Adipocyte (in vitro differentiated cells): ENCODE results near the gene TENT5C.

ENCODE experiments used
- DNase-seq: peaks from one replicate; pipeline ENCODE4 v3.0.0-alpha.2; 2015; ENCODE audit warnings: low read depth
- H3K27me3 ChIP-seq: replicated peaks from 2 replicates; pipeline ENCODE4 v1.7.0; 2013; ENCODE audit warnings: mild to moderate bottlenecking, low read length, moderate library complexity; ENCODE audit not compliant: control insufficient read depth, insufficient read depth
- H3K36me3 ChIP-seq: 2 replicates; pipeline ENCODE4 v1.7.0; 2013; ENCODE audit warnings: low read length, mild to moderate bottlenecking, moderate library complexity; ENCODE audit not compliant: control insufficient read depth, insufficient read depth, severe bottlenecking
- H3K4me1 ChIP-seq: 2 replicates; pipeline ENCODE4 v1.7.0; 2013; ENCODE audit warnings: mild to moderate bottlenecking, low read length, moderate library complexity; ENCODE audit not compliant: control insufficient read depth, insufficient read depth
- H3K4me3 ChIP-seq: 2 replicates; pipeline ENCODE4 v1.7.0; 2013; ENCODE audit warnings: mild to moderate bottlenecking, low read length, moderate library complexity
- H3K9ac ChIP-seq: 2 replicates; pipeline ENCODE4 v1.7.0; 2013; ENCODE audit warnings: mild to moderate bottlenecking, low read length, moderate library complexity
- H3K9me3 ChIP-seq: 2 replicates; pipeline ENCODE4 v1.7.0; 2013; ENCODE audit warnings: mild to moderate bottlenecking, low read length, moderate library complexity; ENCODE audit not compliant: control insufficient read depth

TENT5C gene

DNA sequence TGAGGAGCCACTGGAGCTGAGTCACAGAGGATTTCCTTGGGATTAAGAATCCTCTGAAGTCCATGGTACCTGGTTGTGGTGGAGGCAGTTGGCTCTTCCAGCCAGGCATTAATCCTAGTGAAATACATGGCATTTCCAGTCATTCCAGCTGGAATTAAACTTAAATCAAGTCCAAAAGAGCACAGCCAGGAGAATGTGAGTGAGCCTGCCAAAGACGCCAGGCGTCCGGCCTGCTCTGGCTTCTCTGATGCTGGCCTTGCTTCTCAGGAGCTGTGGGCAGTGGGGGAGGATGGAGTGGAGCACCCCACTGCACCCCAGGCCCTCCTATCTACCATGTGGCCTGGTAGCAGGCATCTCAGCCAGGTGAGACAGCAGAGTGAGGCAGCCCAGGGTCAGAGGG lies 23.4 kb upstream of the TENT5C start:
- Histone ChIP-seq H3K4me1 (no peaks in the 10 kb centered on the region), H3K9ac (no peak overlapping the region), H3K36me3 (no peaks in the 10 kb centered on the region), H3K27me3 (peaks cover 15% of the 10 kb centered on the region), H3K4me3 (no peak overlapping the region), H3K9me3 (no peaks in the 10 kb centered on the region)
- DNase-seq, result no peak

DNA sequence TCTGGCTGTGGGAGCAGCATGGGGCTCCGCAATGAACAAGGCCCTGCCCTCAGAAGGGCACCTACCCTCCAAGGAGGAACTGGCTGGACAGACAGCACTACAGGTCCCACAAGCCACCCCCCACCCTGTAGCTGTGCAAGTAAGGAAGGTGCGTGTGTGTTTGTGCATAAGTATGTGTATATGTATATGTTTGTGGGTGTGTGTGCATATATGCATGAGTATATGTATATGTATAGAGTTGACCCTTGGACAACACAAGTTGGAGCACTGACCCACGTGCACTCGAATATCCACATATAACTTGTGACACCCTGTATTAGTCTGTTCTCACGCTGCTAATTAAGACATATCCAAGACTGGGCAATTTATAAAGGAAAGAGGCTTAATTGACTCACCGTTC lies 22.6 kb upstream of the TENT5C start:
- no peak for DNase-seq
- H3K4me3 ChIP-seq, result no peak overlapping the region
- no peaks in the 10 kb centered on the region for H3K4me1 ChIP-seq
- no peak overlapping the region for H3K9ac ChIP-seq
- H3K9me3 ChIP-seq, result no peaks in the 10 kb centered on the region
- peaks cover 17% of the 10 kb centered on the region for H3K27me3 ChIP-seq
- H3K36me3 ChIP-seq, result no peaks in the 10 kb centered on the region

DNA sequence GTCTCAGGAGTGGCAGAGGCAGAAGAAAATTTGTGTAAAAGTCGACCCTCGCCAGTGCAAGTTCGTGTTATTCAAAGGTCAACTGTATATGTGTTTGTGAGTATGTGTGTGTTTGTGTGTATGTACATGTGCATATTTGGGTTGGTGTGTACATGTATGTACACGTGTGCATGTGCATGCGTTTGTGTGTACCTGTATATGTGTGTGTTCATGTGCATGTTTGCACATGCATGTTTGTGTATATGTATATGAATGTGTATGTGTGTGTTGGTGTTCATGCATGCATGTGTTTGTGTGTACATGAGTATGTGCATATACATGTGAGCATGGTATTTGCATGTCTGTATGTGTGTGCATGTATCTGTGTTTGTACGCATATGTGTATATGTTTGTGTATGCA lies 21.7 kb upstream of the TENT5C start:
- Histone ChIP-seq H3K36me3 (no peaks in the 10 kb centered on the region), H3K9me3 (no peaks in the 10 kb centered on the region), H3K9ac (no peak overlapping the region), H3K4me3 (no peak overlapping the region), H3K27me3 (peaks cover 24% of the 10 kb centered on the region), H3K4me1 (no peaks in the 10 kb centered on the region)
- no peak for DNase-seq

DNA sequence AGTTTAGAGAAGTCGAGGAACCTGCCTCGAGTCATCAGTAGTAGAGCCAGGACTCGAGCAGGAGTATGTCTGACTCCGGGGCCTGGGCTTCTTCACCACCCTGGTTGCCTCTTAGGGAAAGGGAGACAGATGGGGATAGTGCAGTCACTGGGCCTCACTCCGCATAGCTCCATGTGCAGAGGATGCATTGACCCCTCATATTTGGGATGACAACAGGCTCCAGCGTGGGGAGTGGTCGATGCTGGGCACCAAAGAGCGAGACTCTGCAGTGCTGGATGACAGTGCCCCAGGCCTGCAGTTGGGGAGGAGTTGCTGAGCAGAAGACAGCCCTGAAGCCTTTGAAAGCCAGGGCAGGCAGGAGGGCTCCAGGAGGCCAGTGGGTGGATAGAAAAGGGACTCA lies 20.8 kb upstream of the TENT5C start:
- H3K4me1 ChIP-seq, result no peaks in the 10 kb centered on the region
- H3K27me3 ChIP-seq, result peaks cover 24% of the 10 kb centered on the region
- H3K36me3 ChIP-seq, result no peaks in the 10 kb centered on the region
- no peak overlapping the region for H3K9ac ChIP-seq
- H3K4me3 ChIP-seq, result no peak overlapping the region
- DNase-seq, result no peak
- no peaks in the 10 kb centered on the region for H3K9me3 ChIP-seq

DNA sequence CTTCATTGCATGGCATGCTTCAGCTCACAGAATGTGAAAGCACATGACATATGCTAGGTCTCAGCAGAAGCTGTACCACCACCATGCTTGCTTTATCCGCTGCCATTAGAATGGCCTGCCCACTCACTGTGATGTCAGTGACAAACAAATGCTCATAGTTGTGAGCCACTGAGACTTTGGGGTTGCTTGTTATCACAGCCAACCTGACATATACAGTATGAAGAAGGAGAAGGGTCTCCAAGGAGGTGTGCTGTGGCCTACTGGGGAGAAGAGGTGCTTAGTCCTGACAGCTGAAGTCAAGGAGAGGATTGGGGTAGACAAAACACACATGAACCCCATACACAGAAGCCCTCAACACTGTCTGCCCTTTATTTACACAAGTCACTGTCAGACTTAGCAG lies 19.5 kb upstream of the TENT5C start:
- no peak overlapping the region for H3K4me3 ChIP-seq
- peaks cover 25% of the 10 kb centered on the region for H3K27me3 ChIP-seq
- no peaks in the 10 kb centered on the region for H3K9me3 ChIP-seq
- DNase-seq, result no peak
- no peak overlapping the region for H3K9ac ChIP-seq
- no peaks in the 10 kb centered on the region for H3K4me1 ChIP-seq
- no peaks in the 10 kb centered on the region for H3K36me3 ChIP-seq

DNA sequence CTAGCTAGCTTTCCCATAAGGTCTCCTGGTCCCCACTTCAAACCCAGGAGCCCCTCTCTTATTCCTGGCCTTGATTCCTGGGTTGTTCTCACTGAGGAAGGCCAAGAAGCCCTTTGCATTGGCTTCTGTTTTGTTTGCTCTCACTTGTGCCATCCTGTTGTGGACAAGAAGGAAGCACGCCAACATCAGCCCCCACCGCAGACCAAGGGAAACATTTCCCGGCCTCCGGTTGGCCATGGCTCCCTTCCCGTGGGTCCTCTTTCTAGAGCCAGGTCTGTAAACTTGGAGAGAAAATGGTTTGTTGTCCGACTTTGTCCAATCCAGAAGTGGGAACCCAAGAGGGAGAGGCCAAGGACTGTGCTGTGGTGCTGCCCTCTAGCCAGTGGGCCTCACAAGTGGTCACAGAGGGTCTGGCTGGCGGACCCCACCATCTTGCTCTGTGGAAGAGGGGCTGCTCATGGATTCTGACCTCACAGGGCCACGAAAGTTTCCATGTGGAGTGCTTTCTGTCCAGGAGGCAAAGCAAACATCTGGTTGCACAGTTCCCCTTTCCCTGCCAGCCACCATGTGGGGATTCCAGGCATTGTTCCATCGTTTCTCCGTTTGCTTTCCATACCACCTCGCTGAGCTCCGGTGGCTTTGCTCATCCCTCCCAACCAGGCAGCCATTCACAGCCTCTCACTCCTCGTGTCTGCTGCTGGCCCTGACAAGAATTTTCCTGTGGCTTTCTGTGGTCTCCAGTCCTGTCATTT lies 18.9 kb upstream of the TENT5C start:
- no peaks in the 10 kb centered on the region for H3K36me3 ChIP-seq
- H3K27me3 ChIP-seq, result peaks cover 25% of the 10 kb centered on the region
- no peaks in the 10 kb centered on the region for H3K4me1 ChIP-seq
- no peak overlapping the region for H3K4me3 ChIP-seq
- no peak for DNase-seq
- no peak overlapping the region for H3K9ac ChIP-seq
- no peaks in the 10 kb centered on the region for H3K9me3 ChIP-seq

DNA sequence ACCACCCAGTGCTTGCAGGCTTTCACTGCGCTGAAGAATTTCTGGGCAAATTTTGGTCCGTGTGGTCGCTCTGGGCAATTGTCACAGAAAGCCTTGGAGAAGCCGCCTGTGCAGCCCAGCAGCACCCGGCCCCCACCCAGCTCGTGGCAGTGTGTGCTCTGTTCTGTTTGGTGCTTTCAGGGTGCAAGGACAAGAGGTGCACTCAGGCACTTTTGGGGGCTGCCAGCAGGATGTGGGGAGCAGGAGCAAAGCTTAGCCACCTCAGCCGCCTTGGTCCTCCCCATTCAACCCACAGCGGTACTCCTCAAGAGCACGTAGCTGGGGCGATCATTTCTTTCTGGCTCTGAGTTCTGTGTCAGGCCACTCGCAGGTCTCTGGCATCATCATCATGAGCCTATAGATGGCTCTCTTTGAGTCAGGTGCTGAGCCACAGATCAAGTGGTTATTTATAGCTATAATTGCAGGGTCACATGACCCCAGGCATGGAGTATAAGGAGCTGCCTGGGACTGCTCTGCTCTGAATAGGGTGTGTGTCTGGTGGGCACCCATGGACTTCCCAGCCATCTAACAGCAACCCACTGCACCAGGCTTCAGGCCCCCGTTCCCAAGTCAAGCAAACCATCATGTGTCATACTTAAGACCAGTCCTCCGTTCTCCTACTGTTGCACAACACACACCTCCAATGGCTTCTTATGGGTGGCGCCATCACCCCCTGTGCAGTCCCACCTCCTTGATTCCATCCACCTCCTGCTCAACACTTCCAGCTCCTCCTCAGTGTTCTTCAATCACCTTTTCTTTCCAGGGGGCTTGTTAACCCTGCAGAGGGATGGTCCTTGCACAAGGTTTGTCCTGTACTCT lies 18.1 kb upstream of the TENT5C start:
- no peaks in the 10 kb centered on the region for H3K36me3 ChIP-seq
- no peaks in the 10 kb centered on the region for H3K9me3 ChIP-seq
- no peaks in the 10 kb centered on the region for H3K4me1 ChIP-seq
- no peak for DNase-seq
- H3K4me3 ChIP-seq, result no peak overlapping the region
- no peak overlapping the region for H3K9ac ChIP-seq
- H3K27me3 ChIP-seq, result peaks cover 31% of the 10 kb centered on the region

DNA sequence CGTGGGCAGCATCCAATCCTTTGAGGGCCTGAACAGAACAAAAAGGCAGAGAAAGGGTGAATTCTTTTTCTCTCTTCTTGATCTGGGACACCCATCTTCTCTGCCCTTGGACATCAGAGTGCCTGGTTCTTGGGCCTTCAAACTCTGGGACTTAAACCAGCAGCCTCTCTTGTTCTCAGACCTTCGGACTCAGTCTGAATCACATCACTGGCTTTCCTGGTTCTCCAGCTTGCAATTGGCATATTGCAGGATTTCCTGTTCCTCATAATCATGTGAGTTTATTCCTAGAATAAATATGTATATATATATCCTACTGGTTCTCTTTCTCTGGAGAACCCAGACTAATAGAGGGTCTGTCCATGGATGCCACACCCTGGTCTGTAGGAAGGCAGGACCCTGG lies 16.3 kb upstream of the TENT5C start:
- H3K36me3 ChIP-seq, result no peaks in the 10 kb centered on the region
- H3K9ac ChIP-seq, result no peak overlapping the region
- H3K4me1 ChIP-seq, result no peaks in the 10 kb centered on the region
- H3K9me3 ChIP-seq, result no peaks in the 10 kb centered on the region
- peaks cover 36% of the 10 kb centered on the region for H3K27me3 ChIP-seq
- DNase-seq, result no peak
- no peak overlapping the region for H3K4me3 ChIP-seq

DNA sequence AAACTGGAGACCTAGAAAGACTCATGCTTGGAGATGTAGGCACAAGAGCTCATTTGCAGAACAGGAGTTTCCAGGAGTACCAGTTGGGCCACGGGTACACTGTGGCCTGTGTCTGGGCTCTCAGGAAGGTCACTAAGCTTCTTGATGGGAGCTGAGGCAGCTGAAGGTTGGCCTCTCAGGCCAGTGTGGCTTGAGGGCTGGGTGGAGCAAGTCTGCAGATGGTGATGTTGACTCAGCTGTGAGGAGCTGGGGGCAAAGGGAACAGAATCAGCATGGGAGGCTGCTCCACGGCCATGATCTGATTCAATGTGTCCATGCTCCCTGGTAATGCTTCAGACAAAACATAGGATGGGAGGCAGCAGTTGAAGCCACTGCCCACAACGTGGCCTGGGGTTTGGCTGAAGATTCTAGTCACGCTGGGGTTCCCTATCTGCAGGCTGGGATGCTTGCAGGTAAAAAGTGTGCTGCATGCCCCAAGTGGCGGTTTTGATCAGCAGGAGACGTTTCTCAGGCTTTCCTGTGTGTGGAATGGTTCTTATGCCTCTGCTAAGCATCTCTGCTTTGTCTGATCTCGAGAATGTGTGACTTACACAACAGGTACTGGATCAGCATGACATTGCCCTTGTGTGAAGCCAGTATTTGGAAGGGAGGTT lies 15.4 kb upstream of the TENT5C start:
- Histone ChIP-seq H3K27me3 (peaks cover 39% of the 10 kb centered on the region), H3K36me3 (no peaks in the 10 kb centered on the region), H3K4me1 (no peaks in the 10 kb centered on the region), H3K9me3 (no peaks in the 10 kb centered on the region), H3K4me3 (no peak overlapping the region), H3K9ac (no peak overlapping the region)
- DNase-seq, result no peak

DNA sequence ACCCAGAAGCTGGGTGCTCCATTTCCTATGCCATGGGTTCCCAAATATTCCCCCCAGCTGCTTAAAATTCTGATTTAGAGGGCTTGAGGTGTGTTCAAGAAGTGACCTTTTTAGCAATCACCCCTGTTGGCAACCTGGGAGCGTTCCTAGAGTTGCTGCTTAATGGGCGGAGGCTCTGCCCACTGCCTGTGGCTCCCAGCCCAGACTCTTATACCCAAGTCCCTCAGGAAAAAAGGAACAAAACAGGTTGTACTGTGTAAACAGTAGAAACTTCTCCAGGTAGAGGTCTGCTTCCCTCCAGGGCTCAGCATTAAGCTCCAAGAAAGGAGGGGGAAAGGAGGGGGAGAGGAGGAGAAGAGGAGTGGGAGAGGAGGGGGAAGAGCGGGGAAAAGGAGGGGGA lies 14.6 kb upstream of the TENT5C start:
- DNase-seq, result no peak
- H3K36me3 ChIP-seq, result no peaks in the 10 kb centered on the region
- H3K27me3 ChIP-seq, result peaks cover 39% of the 10 kb centered on the region
- no peaks in the 10 kb centered on the region for H3K9me3 ChIP-seq
- H3K4me3 ChIP-seq, result no peak overlapping the region
- H3K9ac ChIP-seq, result no peak overlapping the region
- no peaks in the 10 kb centered on the region for H3K4me1 ChIP-seq

DNA sequence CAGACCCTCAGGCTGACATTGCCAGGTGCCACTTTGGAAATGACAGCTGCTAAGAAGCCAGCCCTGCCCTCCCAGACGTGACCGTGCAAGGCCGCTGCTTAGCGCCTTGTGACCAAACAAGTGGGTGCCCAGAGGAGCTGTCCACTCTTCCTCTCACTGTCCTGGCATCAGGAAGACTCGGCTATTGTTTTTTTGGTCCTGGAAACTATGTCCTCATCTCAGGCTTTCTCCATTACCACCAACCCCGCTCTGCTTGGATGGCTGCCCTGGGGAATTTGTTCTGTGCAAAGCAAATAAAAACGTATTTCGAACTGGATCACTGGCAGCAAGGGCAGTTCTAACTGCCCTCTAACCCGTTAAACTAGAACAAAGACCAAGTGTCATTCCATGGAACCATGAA lies 13.7 kb upstream of the TENT5C start:
- Histone ChIP-seq H3K27me3 (peaks cover 41% of the 10 kb centered on the region), H3K4me3 (no peak overlapping the region), H3K9ac (no peak overlapping the region), H3K9me3 (no peaks in the 10 kb centered on the region), H3K36me3 (no peaks in the 10 kb centered on the region), H3K4me1 (no peaks in the 10 kb centered on the region)
- DNase-seq, result no peak
